GM12874 (cell line): ENCODE measurements around the gene NDUFAF8.

ENCODE experiments used
- TF ChIP-seq, protein P1 (sequence below): IDR thresholded peaks from 2 replicates; pipeline ENCODE4 v1.5.1; 2011; ENCODE audit warnings: low read depth, mild to moderate bottlenecking, control low read depth, low read length, moderate library complexity; ENCODE audit not compliant: insufficient read depth

NDUFAF8 gene

DNA sequence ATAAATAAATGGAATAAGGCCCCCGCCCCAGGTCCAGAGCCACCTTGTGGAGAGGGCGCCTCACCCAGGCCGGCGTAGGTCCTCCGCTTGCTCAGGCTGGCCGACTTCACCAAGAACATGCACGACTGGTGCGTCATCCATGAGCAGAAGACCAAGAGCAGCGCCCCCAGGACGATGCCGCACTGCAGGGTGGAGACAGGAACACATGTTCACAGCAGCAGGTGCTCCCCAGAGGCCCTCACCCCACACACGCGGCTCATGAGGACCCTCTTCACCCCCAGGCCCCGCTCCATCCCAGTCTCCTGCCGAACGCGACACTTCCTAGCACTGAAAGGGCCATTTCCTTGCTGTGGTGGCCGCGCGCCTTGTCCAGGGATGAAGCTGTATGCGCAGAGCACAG is 50.5 kb downstream of the NDUFAF8 start:
- TF ChIP-seq, protein P1, sequence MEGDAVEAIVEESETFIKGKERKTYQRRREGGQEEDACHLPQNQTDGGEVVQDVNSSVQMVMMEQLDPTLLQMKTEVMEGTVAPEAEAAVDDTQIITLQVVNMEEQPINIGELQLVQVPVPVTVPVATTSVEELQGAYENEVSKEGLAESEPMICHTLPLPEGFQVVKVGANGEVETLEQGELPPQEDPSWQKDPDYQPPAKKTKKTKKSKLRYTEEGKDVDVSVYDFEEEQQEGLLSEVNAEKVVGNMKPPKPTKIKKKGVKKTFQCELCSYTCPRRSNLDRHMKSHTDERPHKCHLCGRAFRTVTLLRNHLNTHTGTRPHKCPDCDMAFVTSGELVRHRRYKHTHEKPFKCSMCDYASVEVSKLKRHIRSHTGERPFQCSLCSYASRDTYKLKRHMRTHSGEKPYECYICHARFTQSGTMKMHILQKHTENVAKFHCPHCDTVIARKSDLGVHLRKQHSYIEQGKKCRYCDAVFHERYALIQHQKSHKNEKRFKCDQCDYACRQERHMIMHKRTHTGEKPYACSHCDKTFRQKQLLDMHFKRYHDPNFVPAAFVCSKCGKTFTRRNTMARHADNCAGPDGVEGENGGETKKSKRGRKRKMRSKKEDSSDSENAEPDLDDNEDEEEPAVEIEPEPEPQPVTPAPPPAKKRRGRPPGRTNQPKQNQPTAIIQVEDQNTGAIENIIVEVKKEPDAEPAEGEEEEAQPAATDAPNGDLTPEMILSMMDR: no peak

DNA sequence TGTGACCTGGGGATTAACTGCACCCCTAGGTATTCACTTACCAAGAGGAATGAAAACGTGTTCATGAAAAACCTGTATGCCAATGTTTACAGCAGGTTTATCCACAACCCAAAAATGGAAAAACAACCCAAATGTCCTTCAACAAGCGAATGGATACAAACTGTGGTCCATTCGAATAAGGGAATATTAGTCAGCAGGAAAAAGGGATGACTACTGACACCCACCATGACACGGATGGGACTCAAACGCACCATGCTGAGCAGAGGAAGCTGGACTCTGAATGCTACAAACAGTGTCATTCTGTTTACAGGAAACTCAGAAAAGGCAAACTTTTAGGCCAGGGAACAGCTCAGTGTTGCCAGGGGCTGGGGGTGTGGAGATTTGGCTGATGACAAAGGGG is 51.1 kb downstream of the NDUFAF8 start:
- TF ChIP-seq, protein P1: no peak
